GM19463 (cell line): ENCODE results near the gene HNF4A.

Source experiments
- ATAC-seq: cut with Tn5 transposase; IDR thresholded peaks from one replicate; pipeline ENCODE4 v1.9.1; 2021; ENCODE audit warnings: mild to moderate bottlenecking, moderate library complexity; ENCODE audit not compliant: unreplicated experiment

The HNF4A gene

GRCh38 chr20:44423480-44423879 is 68.0 kb downstream of the HNF4A start:
- no peak for ATAC-seq

- no peak for ATAC-seq
Observed at GRCh38 chr20:44424039-44424495, 68.6 kb downstream of the HNF4A start.

- no peak for ATAC-seq
Observed at GRCh38 chr20:44425923-44426322, 70.4 kb downstream of the HNF4A start.

GRCh38 chr20:44426879-44427790 is 71.6 kb downstream of the HNF4A start:
- no peak for ATAC-seq

GRCh38 chr20:44427804-44428173 is 72.3 kb downstream of the HNF4A start:
- ATAC-seq: no peak

- ATAC-seq: no peak
Observed at GRCh38 chr20:44428174-44429016, 72.9 kb downstream of the HNF4A start.

- ATAC-seq: no peak
Observed at GRCh38 chr20:44429017-44429339, 73.5 kb downstream of the HNF4A start.

GRCh38 chr20:44429419-44430269 is 74.1 kb downstream of the HNF4A start:
- ATAC-seq: no peak

- ATAC-seq: no peak
Observed at GRCh38 chr20:44430270-44431065, 75.0 kb downstream of the HNF4A start.

GRCh38 chr20:44431118-44431501 is 75.6 kb downstream of the HNF4A start:
- ATAC-seq: no peak

- ATAC-seq: no peak
Observed at GRCh38 chr20:44431502-44432234, 76.2 kb downstream of the HNF4A start.

GRCh38 chr20:44432618-44433577 is 77.4 kb downstream of the HNF4A start:
- no peak for ATAC-seq

- ATAC-seq: no peak
Observed at GRCh38 chr20:44433751-44434538, 78.4 kb downstream of the HNF4A start.

GRCh38 chr20:44435630-44436335 is 80.3 kb downstream of the HNF4A start:
- ATAC-seq: no peak

- no peak for ATAC-seq
Observed at GRCh38 chr20:44436393-44436792, 80.9 kb downstream of the HNF4A start.

- ATAC-seq: no peak
Observed at GRCh38 chr20:44437497-44437896, 82.0 kb downstream of the HNF4A start.

- no peak for ATAC-seq
Observed at GRCh38 chr20:44438782-44439181, 83.3 kb downstream of the HNF4A start.
